DOHH2 (cell line): ENCODE measurements around the gene GADD45G.

ENCODE experiments used
- EZH2phosphoT487 ChIP-seq: fragments of 200-600 bp; sonication (generic); IDR thresholded peaks from 2 replicates; pipeline ENCODE4 v1.6.1; 2017; ENCODE audit warnings: borderline replicate concordance, mild to moderate bottlenecking, antibody characterized with exemption, low read length, moderate library complexity, mixed read lengths
- TF ChIP-seq, protein P1 (sequence below): fragments of 200-600 bp; sonication (generic); IDR thresholded peaks from one replicate; pipeline ENCODE4 v1.5.1; 2014; ENCODE audit warnings: antibody characterized with exemption, mild to moderate bottlenecking, low read depth, low read length; ENCODE audit not compliant: poor library complexity, severe bottlenecking

DNA sequence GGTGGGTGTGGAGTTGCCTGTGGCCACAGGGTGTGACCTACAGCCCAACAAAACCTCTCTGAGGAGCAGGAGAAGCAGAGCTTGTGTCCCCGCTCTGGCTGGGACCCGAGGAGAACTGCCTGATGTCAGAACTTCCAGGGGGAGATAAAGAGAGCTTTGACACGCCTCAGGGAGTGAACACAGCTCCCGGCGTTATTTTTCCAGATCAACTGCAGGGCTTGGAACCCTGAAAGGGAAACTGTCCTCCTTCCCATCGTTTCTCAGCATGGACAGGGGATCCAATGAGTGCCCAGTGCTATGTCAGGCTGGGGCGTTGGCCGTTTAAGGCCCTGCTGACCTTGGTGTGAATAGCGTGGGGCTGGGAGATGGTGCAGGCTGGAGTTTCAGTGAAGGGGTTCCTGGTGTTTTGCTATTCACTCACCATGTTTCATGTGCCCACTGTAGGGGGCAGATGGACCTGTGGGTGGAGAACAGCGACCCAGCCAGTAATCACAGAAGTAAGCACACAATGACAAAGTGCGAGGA is 22.0 kb downstream of the GADD45G start:
- TF ChIP-seq, protein P1, sequence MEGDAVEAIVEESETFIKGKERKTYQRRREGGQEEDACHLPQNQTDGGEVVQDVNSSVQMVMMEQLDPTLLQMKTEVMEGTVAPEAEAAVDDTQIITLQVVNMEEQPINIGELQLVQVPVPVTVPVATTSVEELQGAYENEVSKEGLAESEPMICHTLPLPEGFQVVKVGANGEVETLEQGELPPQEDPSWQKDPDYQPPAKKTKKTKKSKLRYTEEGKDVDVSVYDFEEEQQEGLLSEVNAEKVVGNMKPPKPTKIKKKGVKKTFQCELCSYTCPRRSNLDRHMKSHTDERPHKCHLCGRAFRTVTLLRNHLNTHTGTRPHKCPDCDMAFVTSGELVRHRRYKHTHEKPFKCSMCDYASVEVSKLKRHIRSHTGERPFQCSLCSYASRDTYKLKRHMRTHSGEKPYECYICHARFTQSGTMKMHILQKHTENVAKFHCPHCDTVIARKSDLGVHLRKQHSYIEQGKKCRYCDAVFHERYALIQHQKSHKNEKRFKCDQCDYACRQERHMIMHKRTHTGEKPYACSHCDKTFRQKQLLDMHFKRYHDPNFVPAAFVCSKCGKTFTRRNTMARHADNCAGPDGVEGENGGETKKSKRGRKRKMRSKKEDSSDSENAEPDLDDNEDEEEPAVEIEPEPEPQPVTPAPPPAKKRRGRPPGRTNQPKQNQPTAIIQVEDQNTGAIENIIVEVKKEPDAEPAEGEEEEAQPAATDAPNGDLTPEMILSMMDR: no peak
- no peak for TF ChIP-seq EZH2phosphoT487
